Measurements from ENCODE around the gene TMEM108.

GRCh38 chr3:133074977-133075376 is 36.8 kb downstream of the TMEM108 start:
- no peak for TF ChIP-seq CTCF (conservative IDR thresholded peaks at IDR 0.05 in 1 of 2, IDR thresholded peaks at IDR 0.05 in 1 of 2; ENCODE audit: low read depth in 1 of 2, low read length in 2 of 2)
- TF ChIP-seq EZH2 (IDR thresholded peaks at IDR 0.05; ENCODE audit: low read length, missing control alignments): no peak
